Measurements from ENCODE around the gene ZSWIM6.

DNA sequence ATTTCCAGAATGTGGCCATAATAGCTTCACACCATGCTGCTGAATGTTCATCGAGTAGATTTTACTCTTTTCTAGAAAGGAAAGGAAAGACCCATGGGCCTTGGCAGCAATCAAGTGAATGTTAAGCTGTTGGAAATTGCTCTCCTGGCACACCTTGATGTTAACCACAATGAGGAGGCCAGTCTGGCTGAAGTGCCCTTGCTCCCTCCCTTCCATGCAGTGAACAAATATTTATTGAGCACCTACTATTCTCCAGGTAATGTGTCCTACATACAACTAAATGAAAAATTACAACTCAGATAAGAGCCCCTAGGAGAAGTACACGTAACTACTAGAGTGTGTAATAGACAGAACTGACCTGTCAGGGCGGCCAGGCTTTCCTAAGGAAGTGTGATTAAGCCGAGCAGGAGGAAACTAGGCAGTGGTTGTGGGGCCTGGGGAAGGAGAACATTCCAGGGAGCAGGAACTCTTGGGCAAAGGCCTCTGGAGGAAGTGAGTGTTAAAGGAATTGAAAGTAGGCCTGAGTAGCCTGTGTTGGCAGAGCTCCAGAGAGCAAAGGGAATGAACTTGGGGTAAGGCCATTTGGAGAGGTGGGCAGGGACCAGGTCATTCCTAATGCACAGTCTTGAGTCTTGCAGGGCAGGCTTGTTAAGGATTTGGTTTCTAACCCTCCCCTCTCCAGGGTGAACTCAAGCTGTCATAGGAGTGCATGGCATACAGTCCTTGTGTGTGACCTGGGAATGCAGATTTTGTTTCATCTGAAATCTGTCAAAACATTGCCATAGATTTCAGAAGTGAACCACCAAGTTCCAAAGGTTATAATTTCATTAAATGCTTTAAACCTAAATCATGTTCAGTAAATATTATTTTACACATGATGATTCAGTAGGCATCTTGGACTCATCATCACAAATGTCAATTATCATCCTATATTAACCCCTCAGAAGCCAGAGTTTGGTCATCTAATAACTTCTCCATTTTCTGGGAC lies 9.0 kb upstream of the ZSWIM6 start:
- no peak for TF ChIP-seq POLR2AphosphoS5 (IDR thresholded peaks at IDR 0.05; ENCODE audit: low read depth, low read length)
- TF ChIP-seq, protein P1, sequence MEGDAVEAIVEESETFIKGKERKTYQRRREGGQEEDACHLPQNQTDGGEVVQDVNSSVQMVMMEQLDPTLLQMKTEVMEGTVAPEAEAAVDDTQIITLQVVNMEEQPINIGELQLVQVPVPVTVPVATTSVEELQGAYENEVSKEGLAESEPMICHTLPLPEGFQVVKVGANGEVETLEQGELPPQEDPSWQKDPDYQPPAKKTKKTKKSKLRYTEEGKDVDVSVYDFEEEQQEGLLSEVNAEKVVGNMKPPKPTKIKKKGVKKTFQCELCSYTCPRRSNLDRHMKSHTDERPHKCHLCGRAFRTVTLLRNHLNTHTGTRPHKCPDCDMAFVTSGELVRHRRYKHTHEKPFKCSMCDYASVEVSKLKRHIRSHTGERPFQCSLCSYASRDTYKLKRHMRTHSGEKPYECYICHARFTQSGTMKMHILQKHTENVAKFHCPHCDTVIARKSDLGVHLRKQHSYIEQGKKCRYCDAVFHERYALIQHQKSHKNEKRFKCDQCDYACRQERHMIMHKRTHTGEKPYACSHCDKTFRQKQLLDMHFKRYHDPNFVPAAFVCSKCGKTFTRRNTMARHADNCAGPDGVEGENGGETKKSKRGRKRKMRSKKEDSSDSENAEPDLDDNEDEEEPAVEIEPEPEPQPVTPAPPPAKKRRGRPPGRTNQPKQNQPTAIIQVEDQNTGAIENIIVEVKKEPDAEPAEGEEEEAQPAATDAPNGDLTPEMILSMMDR (IDR thresholded peaks at IDR 0.05): no peak
